Measurements from ENCODE around the gene ACTR5.

ACTR5 gene

DNA sequence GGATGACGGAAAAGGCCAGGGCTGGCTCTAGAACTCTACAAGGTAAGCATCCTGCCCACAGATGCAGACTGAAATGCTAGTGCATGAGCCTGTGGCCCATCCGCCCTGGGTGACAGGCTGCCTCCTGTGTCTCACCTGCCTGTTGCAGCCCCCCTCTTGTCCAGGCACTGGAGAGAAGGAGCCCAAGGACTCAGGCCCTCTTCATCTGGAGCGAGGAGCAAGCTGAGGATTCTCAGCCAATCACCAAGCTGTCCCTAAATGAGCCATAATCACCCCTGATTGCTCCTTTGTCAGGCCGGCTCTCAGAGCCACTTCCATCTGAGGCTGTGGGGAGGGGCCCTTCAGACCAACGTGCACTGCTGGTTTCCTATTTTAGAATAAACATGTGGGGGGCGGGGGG, 34.0 kb upstream of the ACTR5 start:
- TF ChIP-seq, protein P1, sequence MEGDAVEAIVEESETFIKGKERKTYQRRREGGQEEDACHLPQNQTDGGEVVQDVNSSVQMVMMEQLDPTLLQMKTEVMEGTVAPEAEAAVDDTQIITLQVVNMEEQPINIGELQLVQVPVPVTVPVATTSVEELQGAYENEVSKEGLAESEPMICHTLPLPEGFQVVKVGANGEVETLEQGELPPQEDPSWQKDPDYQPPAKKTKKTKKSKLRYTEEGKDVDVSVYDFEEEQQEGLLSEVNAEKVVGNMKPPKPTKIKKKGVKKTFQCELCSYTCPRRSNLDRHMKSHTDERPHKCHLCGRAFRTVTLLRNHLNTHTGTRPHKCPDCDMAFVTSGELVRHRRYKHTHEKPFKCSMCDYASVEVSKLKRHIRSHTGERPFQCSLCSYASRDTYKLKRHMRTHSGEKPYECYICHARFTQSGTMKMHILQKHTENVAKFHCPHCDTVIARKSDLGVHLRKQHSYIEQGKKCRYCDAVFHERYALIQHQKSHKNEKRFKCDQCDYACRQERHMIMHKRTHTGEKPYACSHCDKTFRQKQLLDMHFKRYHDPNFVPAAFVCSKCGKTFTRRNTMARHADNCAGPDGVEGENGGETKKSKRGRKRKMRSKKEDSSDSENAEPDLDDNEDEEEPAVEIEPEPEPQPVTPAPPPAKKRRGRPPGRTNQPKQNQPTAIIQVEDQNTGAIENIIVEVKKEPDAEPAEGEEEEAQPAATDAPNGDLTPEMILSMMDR (IDR thresholded peaks at IDR 0.05; ENCODE audit: borderline replicate concordance, insufficient read depth, low read depth, low read length) = no peak
- no peak overlapping the region for H3K4me3 ChIP-seq (ENCODE audit: low read depth, low read length)

DNA sequence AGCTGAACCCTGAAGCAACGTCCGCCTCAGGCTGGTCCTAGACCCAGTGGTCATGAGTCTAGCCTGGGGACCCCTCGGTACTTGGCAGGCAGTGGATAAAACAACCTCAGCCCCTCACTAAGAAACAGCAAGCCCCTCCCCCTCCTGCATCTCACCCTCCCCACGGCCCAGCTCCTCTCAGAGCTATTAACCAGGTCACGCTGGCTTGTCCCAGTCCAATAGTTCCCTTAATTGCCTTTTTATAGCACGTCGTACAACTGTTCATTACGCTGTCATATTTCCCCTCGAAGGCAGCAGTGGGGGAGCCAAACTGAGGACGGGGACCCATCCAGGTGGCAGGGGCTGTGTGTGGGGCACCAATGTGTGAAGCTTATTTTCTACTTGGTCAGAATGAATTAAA, 32.6 kb upstream of the ACTR5 start:
- TF ChIP-seq, protein P1 (IDR thresholded peaks at IDR 0.05; ENCODE audit: borderline replicate concordance, insufficient read depth, low read depth, low read length) = no peak

DNA sequence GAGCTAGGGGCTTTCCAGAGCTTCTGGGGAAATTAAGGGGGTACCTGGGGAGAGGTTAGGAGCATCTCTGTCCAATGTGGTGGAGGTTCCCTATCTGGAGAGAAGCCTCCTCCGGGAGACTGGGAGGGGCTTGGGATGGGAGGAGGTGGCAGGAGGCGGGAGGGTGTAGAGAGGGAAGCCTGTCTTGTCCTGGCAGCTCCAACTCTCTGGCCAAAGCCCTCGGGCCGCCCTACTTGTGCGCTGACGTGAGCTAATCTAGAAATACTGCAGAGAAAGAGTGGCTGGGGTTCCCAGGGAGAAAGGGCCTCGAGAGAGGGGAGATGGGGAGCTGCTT, 25.6 kb upstream of the ACTR5 start:
- TF ChIP-seq, protein P1 (IDR thresholded peaks at IDR 0.05; ENCODE audit: borderline replicate concordance, insufficient read depth, low read depth, low read length) = no peak
- H3K4me3 ChIP-seq (ENCODE audit: low read depth, low read length) = no peak overlapping the region

More for the DNA sequence above, 32.6 kb upstream of the ACTR5 start:
- no peak overlapping the region for H3K4me3 ChIP-seq (ENCODE audit: low read depth, low read length)

DNA sequence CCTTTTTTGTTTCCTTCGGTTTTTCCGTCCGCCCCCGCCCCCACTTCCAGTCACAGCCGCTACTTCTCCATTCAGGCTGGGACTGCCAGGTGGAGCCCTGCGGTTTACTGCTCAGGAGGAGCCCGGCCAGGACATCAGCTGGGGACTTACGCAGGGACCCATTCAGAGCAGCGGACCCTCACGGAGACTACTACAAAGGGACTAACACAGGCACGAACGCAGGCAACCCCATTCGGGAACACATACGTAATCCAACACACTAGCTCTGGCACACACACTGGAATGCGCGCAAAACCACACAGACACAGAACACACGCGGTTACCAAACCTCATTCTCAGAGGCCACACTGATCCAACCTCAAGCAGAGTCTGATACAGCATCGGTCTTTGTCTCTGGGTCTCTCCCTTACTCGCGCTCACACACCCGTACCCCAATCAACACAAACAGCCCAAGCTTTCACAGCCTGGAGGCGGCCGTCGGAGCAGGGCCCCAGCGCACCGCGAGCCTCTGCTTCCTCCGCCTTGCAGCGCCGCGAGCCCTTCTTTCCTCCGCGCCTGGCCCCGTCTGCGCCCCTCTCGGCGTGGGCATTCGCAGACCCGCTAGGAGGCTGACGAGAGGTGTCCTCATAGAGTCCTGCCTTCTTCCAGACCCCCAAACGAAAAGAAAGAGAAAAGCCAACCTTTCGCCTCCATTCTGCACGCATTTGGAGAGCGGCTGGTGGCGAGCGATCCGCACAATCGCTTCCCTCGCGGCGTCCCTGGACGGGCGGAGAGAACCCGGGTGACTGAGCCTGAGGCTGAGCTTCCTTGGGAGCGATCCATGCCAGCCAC, 25.0 kb upstream of the ACTR5 start:
- H3K4me3 ChIP-seq (ENCODE audit: low read depth, low read length) = no peak overlapping the region
- TF ChIP-seq, protein P1 (IDR thresholded peaks at IDR 0.05; ENCODE audit: borderline replicate concordance, insufficient read depth, low read depth, low read length) = no peak

DNA sequence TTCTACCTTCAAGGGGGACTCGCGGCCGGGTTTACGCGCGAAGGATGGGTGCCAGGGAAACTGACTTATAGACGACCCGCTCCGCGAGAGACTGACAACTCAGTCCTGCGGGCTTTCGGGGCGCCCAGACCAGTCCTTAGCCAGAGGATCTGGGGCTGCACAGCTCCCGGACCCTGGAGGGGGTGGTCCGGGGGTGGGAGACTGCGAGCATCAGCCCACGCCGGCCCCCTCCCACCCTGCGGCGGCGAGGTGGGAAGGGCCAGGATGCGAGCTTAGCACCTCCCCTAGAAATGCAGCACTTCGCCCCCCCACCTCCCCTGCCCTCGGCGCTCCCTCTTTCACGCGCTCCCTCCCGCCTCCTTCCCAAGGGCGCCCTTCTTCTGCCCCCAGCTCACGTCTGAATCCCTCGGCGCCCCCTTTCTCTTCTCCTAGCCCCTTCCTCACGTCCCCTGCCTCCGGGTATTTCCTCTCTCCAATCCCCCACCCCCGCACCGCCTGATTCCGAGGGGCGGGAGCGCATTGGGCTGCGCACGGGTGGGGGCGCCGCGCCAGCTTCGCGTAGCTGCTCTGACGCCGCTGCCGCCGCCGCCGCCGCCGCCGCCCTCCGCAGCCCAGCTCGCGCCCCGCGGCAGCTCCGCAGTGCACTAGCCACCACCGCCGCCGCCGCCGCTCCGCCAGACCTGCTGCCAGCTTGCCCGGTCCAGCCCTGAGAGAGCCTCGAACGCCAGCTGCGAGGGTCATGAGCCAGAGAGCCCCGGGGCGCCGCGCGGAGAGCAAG, 24.2 kb upstream of the ACTR5 start, which contains the start of gene SLC32A1:
TSS of gene SLC32A1 (plus strand) at position 639 of the 778 bp plus-strand sequence. CDS start 239 bp downstream, outside the sequence.
- H3K4me3 ChIP-seq (ENCODE audit: low read depth, low read length) = no peak within 1 kb of the TSS
- TF ChIP-seq, protein P1 (IDR thresholded peaks at IDR 0.05; ENCODE audit: borderline replicate concordance, insufficient read depth, low read depth, low read length) = no peak

DNA sequence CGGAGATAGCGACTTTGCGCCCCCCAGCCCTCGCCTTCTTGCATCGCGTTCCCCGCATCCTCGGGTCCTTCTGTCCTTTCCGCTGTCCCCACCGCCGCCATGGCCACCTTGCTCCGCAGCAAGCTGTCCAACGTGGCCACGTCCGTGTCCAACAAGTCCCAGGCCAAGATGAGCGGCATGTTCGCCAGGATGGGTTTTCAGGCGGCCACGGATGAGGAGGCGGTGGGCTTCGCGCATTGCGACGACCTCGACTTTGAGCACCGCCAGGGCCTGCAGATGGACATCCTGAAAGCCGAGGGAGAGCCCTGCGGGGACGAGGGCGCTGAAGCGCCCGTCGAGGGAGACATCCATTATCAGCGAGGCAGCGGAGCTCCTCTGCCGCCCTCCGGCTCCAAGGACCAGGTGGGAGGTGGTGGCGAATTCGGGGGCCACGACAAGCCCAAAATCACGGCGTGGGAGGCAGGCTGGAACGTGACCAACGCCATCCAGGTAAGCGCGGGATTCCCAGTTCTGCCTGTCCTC, 23.6 kb upstream of the ACTR5 start:
- TF ChIP-seq, protein P1 (IDR thresholded peaks at IDR 0.05; ENCODE audit: borderline replicate concordance, insufficient read depth, low read depth, low read length) = no peak
- no peak overlapping the region for H3K4me3 ChIP-seq (ENCODE audit: low read depth, low read length)

All from GM12875 (cell line).